GM18951 (cell line): Measurements from ENCODE around the gene IL16.
"Not testable (repeated sequence)": the region's sequence is repeated elsewhere in the genome, so short reads cannot be mapped to it uniquely, and the experiment has no call there.

Experiments
- POLR2A ChIP-seq: IDR thresholded peaks from 4 replicates; pipeline ENCODE4 v1.6.1; 2011; ENCODE audit warnings: mild to moderate bottlenecking; ENCODE audit not compliant: insufficient read length, insufficient read depth; ENCODE audit errors: extremely low read depth
- in situ Hi-C: fragments of 300-500 bp; cut with MboI; formaldehyde crosslinking; loops from one replicate; pipeline ENCODE4 v1.12.0; 2022; ENCODE audit warnings: low sequenced_read_pairs, mixed read lengths, inconsistent platforms; ENCODE audit not compliant: unreplicated experiment

Gene IL16

DNA sequence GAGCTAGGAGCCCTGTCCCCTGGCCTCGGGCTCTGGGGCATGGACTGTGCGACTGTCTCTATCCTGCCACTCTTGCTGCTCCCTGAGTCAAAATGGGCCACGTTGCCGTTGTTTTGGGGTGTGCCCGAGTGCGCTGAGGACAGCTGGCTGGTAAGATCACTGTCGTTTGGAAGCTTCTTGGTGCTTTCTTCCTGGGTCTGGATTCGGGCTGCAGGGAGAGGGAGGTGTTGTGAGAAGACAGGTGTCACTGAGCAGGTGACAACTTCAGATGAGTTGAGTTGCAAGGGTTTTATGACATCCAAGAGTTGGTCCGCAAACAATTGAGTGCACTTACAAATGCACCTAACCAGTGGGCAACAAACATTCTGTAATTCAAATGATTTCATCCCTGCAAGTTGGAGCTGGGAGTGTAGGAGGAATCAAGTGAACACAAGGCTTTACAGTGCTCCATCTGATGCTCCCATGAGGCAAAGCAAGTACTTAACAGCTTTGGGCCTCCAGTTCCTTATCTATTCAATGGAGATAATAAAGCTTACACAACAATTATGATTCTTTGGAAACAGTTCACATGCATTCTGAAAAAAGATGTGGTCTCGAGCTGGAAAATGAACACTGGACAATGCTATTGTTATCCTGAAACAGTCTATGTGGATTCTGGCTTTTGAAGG is 138.2 kb downstream of the IL16 start:
- no peak for TF ChIP-seq POLR2A
- in situ Hi-C loops = loop anchor here (5.0 kb wide), 1 partner anchor 53 kb away; no protein-coding TSS in a partner anchor

GRCh38 chr15:81335631-81336030 is 139.0 kb downstream of the IL16 start:
- in situ Hi-C loops = no loop called here
- no peak for TF ChIP-seq POLR2A

DNA sequence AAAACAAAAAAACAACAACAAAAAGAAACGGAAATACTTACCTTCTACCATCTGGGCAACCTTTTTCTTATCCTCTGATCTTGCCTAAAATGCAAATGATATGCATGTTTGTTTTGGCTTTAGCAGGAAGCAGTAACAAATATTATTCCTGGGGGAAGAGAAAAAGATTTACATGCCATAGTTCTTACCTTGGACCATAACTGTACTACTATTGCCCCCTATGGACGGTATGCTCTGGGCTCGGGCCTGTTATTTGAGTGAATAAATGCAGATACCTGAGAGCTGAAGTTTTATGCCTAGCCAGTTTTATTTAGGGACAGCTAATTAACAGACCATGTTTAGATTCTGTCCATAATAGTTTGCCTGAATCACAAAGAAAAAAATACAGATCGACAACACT is 139.9 kb downstream of the IL16 start:
- in situ Hi-C loops = no loop called here

GRCh38 chr15:81337241-81337640 is 140.6 kb downstream of the IL16 start:
- in situ Hi-C loops = no loop called here
- TF ChIP-seq POLR2A = no peak

More for the DNA sequence above, 139.9 kb downstream of the IL16 start:
- TF ChIP-seq POLR2A = no peak

DNA sequence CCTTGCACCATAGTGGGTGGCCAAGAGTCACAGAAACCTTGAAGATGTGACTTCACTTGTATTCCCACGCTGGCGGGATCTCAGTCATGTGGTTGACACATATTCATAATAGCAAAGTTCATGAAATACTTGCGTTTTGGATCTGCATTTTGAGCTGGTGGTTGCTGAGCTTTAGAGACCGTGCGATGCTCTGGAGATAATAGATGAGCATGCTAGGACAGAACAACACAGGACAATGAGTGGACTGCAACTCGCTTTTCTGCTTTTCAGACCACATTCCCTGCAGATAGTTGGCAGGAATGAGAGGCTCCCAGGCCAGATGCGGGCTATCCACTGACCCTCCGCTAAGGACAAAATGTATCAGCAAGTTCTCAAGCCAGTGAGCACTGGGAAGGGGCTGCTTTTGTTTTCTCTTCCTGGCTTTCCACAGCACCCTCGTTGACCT is 141.1 kb downstream of the IL16 start:
- in situ Hi-C loops = no loop called here
- no peak for TF ChIP-seq POLR2A

DNA sequence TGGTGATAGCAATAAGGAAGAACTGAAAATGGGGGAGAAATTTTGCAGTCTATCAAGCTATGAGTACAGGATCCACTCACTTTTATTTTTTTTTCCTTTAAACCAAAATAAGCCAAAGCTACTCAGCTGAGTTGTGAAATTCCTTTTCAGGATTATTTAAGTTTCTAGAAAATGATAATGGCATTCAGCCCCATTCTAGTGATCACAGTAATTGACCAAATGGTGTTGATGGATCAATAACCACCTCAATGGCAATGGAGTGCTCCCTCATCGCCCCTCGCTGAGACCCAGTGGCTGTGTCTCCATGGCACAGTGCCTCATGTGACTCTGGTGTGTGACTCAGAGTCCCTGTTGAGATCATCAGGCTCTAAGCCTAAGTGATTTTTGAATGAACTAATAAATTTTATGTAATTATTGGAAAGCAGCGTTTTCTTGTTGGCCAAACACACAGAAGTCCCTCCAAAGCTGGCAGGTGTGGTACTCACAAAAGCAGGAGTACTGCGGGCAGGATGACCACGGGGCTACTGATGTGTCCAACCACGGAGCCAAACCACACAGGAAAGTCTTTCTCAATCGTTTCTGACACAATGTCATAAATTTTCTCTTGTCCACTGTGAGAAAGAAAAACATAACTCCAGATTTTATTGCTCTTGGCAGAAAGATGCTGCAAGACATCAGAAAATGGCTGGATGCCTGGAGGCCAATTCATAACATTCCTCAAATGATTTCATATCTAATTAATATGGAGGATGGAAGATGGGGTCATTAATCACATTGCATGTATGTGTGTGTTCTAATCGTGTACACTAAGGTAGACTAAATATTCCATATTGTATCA is 141.7 kb downstream of the IL16 start:
- in situ Hi-C loops = no loop called here
- no peak for TF ChIP-seq POLR2A

GRCh38 chr15:81339321-81339720 is 142.6 kb downstream of the IL16 start:
- in situ Hi-C loops = no loop called here
- TF ChIP-seq POLR2A = no peak

DNA sequence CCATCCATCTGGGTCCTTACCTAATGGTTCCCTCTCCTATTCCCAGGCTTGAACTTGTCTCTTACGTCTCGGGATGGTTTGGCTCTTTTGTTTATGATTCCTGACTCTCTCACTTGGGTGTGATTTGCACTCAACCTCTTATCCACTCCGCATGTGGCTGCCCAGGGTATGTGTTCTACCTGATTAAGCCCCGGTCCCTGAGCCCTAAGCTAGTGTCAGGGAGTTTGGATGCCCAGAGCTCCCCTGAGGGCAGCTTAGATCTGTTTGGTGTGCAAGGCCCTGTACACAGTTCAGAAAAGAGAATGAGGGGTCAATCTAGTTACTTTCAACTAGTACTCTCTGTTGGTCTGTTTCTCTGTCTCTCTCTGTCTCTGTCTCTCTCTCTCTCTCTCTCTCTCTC is 143.2 kb downstream of the IL16 start:
- TF ChIP-seq POLR2A = no peak
- in situ Hi-C loops = no loop called here

DNA sequence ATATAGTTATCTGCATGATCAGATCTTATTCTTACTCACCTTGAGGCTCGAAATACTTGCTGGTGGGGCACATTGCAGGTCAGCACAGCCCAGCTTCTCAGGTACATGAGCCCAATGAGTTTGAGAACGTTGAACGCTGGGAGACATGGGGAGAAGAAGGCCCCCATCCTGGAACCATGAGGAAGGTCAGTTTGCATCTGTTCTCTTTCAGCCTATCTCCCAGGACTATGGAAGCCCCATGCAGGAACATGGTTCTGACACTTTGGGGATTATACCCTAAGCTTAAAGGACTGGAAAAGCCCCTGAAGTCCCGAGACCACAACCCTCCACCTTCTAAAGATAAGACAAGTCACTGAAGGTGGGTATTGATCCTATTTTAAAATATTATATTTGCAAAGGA is 144.7 kb downstream of the IL16 start:
- no peak for TF ChIP-seq POLR2A
- in situ Hi-C loops = no loop called here

- no peak for TF ChIP-seq POLR2A
- in situ Hi-C loops = no loop called here
Measured at GRCh38 chr15:81343371-81343770, 146.7 kb downstream of the IL16 start.

- TF ChIP-seq POLR2A = no peak
- in situ Hi-C loops = no loop called here
Measured at GRCh38 chr15:81346611-81347010, 149.9 kb downstream of the IL16 start.

GRCh38 chr15:81347910-81348309 is 151.2 kb downstream of the IL16 start:
- TF ChIP-seq POLR2A = no peak
- in situ Hi-C loops = no loop called here

- in situ Hi-C loops = not testable (repeated sequence)
Measured at GRCh38 chr15:81348691-81349090, 152.0 kb downstream of the IL16 start.

- in situ Hi-C loops = no loop called here
- TF ChIP-seq POLR2A = no peak
Measured at GRCh38 chr15:81349271-81349670, 152.6 kb downstream of the IL16 start.
